Measurements from ENCODE around the gene COPRS.
"Not testable (repeated sequence)": the region's sequence is repeated elsewhere in the genome, so short reads cannot be mapped to it uniquely, and the experiment has no call there.

Gene COPRS

DNA sequence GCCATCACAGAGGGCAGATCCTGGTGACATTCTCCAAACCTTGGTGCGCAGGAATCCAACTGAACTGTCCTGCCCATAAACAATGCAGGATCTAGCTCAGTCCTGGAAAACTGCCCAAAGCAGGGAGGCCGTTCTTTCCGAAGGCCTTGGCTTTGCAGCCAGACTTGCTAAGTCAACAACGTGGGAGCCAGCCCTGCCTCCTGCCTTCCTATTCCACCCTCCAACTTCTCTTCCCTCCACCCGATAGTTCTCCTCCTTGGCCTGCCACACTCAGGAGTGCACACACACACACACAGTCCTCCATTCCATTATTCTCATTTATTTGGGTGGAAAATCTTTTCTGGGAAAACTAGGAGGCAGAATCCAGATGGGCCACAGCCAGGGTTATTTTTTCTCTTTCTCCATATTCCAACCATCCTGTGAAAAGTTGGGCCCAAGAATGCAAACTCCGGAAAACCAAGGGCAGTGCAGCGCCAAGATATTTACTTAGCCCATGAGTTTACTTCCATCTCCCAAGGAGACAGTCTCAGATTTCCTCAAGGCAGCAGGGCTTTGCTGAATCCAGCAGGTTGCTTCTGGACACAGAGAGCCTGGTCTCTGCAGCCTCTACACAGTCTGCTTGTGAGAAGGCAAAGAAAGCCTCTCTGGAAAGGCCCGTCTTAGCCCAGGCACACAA, 15.8 kb downstream of the COPRS start:
- FAIRE-seq: no peak

DNA sequence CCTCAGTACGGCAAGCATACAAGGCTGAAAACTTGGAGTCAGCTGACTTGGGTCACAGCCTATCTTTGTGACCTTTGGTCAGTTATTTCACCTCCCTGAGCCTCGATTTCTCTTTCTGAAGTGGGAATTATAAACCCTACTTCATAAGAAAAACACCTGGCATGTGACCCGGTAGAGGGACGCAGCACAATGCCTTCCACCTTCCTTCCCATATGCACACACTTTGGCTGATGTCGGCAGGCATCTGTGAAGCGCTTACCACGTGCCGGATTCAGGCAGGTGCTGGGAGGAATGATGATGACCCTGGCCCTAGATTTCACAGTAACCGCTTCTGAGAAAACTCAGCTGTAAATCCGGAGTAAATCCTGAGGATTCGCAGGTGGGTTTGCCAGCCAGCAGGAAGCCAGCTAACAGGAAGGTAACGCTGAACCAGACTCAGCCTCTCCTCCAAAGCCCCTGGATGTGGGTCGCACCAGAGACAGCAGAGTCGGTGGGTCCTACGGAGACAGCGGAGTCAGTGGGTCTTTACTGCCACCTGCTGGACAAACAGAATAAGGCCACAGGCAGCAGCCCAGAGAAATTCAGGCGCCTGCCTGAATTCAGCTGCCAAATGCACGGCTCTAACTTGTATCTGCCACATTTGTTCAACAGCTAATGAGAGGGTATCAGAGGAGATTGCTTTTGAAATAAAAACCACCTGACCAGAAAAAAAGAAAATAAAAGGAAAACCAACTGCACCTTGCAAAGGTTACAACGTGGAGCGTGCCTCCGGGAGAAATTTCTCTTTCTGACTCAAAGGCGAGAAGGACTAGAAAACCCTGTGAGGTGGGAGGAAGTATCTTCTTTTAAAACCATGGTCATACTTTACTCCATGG, 16.6 kb downstream of the COPRS start:
- peak; percentile 84 for FAIRE-seq

DNA sequence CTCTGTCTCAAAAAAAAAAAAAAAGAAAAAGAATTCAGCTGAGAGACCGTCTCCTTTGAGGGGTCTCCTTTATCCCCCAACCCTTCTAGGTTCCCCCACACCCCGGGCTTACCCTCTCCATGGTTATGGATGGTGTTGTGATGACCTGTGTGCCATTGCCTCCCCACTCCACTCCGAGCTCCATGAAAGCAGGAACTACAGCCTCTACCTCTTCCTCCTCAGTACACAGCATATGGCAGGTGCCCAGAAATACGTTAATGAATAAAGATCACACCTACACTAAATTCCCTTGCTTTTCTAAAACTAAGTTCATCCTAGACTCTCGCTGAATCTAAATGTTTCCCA, 17.2 kb downstream of the COPRS start:
- no peak for FAIRE-seq

DNA sequence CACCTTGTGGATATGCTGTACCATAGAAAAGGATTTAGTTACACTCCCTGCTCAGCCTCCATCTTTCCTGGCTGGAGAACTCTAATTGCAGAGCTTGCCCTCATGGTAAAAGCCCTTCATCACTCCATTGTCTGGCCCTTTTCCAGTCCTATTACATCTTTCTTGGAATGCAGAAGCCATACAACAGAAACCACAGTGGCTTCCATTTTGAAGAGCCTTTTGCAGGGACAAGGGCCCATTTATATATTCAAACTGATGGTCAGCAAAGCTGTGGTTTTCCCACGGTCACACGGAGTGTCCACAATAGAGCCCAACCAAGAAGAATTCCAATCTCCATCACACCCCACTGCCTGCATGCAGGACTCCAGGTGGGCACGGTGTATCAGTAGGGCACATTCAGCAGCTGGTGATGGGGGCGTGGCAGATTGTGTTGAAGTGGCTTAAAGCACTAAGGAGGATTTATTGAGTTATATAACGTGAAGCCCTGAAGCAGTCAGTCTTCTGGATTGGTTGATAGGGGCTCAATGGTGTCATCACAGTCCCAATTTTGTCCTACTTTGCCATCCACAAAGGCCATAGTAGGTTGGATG, 20.3 kb downstream of the COPRS start:
- no peak for FAIRE-seq

DNA sequence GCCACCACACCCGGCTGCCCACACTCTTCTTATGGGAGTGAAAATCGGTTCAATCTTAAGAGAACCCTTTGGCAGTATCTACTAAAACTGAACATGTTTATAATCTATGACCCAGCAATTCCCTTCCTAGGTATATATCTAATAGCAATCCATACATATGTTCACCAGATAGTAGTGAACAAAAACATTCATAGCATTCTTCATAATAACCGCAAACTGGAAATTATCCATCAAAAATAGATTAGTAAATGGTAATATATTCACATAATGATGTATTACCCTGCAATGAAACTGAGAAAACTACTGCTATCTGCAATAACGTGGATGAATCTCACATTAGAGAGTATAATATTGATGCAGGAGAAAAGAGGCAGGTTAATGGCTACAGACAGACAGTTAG, 23.1 kb downstream of the COPRS start:
- no peak for FAIRE-seq

DNA sequence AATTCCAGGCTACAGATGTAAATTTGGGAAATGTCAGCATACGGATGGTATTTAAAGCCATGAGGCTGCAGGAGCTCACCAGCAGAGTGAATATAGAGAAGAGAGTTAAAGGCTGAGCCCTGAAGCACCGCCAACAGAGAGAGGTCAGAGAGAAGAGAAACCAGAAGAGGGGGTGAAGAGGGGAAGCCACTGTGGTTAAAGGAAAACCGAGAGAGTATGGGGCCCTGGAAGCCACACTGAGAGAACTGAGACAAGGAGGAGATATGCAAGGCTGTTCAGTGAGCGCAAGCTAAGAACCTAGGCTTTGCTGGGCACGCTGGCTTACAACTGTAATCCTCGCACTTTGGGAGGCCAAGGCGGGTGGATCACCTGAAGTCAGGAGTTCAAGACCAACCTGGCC, 24.6 kb downstream of the COPRS start:
- FAIRE-seq: no peak

DNA sequence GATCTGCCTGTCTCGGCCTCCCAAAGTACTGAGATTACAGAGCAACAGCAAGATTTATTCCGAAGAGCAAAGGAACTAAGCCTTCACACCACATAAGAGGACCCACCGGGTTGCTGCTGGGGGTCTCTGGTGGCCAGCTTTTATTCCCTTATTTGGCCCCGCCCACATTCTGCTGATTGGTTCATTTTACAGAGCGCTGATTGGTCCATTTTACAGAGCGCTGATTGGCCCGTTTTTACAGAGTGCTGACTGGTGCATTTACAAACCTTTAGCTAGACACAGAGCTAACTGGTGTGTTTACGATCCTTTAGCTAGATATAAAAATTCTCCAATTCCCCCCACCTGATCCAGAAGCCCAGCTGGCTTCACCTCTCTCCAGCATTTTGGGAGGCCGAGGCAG, 26.3 kb downstream of the COPRS start:
- no peak for FAIRE-seq

DNA sequence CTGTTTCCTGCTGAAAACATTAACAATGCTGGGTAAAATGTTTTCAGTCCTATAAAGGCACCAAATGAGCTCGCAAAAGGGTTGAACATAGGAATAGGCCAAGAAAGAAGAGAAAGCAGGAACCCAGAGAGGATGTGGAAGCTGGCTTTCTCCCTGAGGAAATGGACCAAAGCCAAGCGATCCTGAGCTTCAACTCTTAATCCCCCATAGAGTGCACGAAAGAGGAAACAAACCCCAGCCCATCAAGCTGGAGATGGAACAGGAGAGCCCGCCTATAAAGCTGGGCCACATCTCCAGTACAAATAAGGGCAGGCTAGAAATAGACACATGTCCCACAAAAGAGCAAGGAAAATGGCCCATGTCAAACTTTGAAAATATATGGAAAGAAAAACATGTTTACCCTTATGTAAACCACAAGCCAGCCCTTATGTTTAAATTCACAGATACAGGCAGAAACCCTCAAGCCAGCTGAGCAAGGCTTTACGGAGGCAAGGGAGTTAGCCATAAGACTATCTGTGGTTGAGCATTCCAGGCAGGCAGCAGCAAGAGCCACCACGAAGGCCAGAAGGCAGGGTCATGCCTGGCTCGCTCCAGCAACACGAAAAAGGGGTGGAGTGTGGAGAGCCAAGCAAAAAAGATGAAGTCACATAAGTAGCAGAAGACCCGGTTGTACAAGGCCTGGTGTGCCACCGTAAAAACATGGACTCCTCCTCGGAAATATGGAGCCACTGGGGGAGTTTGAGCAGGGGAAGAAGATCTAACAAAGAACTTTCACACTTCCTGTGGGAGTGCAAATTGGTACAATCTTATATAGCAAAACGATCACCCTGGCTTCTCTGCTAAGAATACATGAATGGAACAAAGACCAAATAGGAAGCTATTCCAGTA, 27.8 kb downstream of the COPRS start:
- no peak for FAIRE-seq

DNA sequence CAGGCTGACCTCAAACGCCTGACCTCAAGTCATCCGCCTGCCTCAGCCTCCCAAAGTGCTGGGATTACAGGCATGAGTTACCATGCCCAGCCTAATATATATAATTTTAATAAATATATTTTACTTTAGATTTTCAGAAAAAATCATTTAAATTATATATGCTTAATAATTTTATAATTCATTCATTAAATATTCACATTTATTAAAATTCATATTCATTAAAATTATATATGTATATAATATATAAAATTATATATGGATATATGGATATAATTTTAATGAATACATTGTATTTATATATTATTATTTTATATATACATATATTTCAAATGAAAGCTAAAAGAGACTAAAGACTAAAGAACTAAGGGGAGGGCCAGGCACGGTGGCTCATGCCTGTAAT, 29.4 kb downstream of the COPRS start:
- peak; percentile 93 for FAIRE-seq

DNA sequence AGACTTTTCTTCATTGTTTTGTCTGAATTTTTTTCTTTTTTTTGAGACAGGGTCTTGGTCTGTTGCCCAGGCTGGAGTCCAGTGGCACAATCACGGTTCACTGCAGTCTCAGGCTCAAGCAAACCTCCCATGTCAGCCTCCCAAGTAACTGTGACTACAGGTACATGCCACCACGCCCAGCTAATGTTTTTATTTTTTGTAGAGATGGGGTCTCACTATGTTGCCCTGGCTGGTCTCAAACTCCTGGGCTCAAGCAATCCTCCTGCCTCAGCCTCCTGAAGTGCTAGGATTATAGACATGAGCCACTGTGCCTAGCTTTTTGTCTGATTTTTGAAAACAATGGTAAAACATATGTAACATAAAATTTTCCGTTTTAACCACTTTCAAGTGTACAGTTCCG, 30.1 kb downstream of the COPRS start:
- FAIRE-seq: not testable (repeated sequence)

DNA sequence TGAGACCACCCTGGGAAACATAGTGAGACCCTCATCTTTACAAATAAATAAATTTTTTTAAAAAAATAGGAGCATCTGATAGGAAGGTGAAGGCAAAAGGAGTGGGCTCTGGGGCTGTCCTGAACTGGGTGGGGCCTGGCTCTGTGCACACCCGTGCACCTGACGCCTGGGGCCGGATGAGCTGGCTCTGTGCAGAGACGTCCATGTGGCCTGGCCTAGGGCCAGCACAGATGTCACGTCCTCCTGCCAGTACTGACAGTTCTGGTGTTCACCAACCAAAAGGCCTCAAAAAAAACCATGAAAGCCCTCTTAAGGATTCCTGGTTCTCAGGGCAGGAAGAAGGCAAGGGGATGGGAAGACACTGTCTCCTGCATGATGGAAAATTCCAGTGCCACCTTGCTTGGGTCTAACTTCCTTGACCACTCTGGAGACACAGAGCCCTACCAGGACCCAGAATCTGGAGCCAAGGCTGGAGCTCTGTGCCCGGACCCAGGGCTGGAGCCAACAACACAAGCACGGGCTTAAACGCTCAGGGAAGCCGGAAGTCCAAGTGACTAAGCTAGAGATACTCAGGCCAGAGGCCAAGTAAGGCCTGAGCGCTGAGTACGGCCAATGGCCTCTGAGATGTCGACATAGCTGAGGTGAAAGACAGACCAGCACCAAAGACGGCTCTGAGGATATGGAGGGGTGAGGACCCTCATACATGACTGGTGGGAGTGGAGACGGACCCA, 32.9 kb downstream of the COPRS start:
- FAIRE-seq: no peak

DNA sequence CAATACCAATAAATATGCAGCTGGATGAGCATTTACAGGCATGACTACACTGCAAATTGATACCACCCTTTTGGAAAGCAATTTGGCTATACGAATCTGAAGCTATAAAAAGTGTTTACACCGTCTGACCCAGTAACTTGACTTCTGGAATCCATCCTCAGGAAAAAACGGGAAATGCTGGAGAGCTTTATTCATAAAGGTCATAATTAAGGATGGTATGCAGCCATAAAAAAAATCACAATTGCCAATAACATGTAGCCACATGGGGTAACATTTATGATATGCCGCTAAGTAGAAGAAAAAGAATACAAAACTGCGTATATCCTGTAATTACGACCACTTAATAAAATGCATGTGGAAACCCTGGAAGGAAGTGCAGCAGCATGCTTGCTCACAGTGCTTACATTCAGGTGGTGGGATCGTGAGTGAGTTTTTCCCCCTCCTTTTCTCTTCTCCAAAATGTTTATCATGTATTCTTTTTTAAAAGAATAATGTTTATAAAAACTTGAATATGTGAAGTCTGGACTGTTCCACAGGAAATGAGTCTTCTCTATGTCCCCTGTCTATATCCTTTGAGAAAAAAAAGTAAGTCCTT, 34.2 kb downstream of the COPRS start:
- no peak for FAIRE-seq

DNA sequence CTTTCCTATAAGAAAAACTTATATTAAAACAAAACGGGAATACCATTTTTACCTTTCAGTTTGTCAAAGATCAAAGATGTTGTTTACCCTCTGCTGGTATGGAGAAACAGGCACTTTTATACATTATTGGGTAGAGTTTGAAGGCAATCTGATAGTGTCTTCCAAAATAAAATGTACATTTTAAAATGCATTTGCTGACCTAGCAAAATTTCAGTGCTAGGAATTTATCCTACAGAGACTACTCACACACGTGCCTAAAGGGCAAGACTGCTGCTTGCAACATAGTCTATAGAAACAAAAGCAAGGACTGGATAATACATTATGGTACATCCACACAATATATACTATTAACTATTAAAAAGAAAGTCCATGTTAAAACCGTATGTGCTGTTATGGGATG, 36.0 kb downstream of the COPRS start:
- FAIRE-seq: no peak

DNA sequence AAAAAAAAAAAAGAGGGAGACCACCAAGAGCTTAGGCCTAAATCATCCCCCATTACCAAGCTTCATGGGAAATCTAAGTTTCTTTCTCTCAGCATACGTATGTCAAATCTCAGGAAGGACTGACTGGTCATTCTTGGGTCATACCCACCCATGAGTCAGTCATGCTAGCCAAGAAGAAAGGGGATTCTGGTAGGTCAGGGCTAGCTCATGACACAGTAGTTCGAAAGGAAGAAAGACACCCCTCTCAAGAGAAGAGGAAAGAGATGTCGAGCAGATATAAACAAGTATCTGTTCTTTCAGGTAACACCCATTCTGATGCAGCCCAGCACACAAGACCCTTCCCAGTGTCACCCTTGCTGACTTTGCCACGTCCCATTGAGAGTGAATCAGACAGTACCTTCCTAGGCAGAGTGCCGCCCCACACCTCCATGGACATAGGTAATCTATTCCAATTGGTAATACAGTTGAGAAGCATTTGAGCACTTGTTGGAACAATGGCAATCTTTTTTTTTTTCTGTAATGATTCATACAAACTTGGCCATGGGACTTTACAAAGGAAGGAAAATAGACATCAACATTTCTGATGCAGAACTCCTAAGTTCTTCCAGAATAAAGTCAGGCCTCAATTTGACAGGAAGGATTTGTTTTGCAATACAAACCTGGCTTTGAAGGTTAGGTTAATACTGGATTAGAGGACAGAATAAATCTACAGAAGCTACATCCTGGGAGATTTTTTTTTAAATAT, 38.2 kb downstream of the COPRS start:
- no peak for FAIRE-seq

DNA sequence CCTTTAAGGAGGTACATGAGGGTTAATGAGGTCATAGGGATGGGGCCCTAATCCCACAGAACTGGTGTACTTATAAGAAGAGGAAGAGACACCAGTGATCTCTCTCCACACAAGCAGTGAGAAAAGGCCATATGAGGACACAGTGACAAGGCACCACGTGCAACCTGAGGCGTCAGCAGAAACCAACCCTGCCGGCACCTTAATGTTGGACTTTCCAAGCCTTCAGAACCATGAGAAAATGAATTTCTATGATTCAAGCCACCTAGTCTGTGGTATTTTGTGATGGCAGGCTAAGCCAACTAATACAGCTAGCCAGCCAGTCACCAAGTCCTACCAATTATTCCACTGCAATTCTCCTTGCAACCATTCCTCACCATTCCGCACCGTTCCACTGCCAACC, 39.5 kb downstream of the COPRS start:
- FAIRE-seq: no peak

DNA sequence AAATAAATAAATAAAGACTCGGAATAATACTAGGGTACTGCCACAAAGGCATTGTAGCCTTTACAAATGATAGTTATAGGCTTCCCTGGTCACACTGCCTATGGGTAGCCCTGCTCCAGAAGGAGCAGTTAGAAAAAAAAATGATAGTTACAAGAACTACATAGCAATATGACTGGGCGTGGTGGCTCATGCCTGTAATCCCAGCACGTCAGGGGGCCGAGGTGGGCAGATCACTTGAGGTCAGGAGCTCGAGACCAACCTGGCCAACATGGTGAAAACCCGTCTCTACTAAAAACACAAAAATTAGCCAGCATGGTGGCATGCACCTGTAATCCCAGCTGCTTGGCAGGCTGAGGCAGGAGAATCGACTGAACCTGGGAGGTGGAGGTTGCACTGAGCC, 40.2 kb downstream of the COPRS start:
- FAIRE-seq: not testable (repeated sequence)

DNA sequence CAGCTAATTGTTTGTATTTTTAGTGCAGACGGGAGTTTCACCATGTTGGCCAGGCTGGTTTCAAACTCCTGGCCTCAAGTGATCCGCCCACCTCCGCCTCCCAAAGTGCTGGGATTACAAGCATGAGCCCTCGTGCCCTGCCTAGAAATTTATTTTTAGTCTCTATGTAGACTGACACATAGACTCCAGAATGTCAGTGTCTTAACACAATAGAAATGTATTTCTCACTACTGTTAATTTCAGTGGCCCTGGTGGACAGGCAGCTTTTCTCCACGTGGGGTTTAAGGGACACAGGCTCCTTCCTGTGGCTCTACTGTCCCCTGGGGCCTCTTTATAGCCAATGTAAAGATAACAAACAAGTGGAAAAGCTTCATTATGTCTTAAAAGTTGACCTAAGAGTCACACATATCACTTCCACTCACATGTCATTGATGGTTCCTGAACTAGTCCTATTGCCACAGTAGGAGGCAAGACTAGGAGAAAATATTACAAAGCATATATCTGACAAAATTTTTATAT, 43.8 kb downstream of the COPRS start:
- FAIRE-seq: no peak

DNA sequence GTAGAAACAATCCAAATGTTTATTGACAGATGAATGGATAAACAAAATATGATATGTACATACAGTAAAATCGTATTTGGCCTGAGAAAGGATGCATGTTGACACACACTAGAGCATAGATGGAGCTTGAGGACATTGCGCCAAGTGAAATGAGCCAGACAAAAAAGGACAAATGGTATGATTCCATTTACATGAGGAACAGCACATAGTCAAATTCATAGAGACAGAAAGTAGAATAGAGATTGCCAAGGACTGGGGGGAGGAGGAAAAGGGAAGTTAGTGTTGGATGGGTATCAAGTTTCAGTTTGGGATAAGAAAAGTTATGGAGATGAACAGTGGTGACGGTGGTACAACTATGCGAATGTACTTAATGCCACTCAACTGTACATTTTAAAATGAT, 47.9 kb downstream of the COPRS start:
- FAIRE-seq: no peak

DNA sequence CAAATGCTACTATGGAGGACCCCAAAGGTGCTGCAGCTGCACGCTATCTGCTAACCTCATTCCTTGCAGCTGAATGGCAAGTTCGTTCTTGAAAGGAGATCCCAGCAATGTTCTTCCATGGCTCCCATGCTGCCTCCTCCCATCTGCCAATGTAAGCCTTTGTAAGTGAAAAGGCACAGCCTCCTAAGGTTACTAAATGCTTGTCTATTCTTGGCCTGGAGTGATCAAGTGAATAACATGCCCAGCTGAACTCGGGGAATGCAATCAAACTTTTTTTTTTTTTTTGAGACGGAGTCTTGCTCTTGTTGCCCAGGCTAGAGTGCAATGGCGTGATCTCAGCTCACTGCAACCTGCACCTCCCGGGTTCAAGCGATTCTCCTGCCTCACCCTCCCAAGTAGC, 49.2 kb downstream of the COPRS start:
- not testable (repeated sequence) for FAIRE-seq

DNA sequence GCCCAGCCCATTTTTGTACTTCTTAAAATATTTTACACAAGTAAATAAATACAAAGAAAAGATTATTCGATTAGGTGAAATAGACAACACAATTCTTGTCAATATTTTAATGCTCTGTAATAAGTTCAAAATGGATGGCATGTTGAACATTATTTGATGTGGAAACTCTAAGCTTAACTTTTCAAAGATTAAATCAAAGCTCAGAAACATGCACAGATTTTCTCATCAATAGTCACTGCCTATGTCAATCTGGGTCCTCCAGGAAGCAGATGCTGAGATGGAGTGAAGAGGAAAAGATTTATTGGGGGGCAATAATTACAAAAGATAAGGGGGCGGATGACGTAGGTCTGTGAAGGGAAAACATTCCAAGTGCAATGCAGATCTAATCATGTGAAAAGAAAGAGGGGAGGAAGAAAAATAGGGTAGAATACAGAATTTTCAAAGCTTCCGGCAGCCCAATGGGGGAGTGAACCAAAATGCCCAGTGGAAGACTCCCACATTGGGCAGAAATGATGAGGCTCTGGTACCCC, 50.5 kb downstream of the COPRS start:
- no peak for FAIRE-seq

DNA sequence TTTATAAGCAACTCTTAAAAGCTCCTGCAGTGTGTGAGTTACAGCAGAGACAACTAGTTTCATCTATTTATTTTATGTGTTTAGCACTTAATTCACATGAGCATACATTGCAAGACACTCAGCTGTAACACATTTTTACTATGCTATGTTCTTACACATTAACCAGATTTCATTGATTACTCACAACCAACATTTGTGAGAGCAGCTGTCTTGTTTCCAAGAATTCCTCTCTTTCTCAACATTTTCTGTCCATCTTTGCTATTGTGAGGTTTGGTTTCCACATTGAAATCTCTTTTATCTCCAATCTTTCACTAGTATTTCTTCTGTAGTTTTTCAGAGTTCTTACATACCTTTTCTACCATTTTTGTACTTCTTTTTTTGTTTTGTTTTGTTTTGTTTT, 51.2 kb downstream of the COPRS start:
- no peak for FAIRE-seq

Measured in G401.6 (cell line).